NK-92 (cell line): ENCODE measurements around the gene ACKR3.

Experiments used
- DNase-seq: peaks from one replicate; lab custom pipeline; 2025; ENCODE audit not compliant: unreplicated experiment; lab: John Stamatoyannopoulos, UW

Gene ACKR3

GRCh38 chr2:236549165-236549564 lies 20.5 kb upstream of the ACKR3 start:
- DNase-seq = no peak

GRCh38 chr2:236550290-236550689 lies 19.3 kb upstream of the ACKR3 start:
- no peak for DNase-seq

- DNase-seq = no peak
Observed at GRCh38 chr2:236550701-236551465, 18.7 kb upstream of the ACKR3 start.

GRCh38 chr2:236551471-236552211 lies 18.0 kb upstream of the ACKR3 start:
- no peak for DNase-seq

GRCh38 chr2:236552212-236552542 lies 17.4 kb upstream of the ACKR3 start:
- no peak for DNase-seq

GRCh38 chr2:236552581-236553363 lies 16.9 kb upstream of the ACKR3 start:
- no peak for DNase-seq

GRCh38 chr2:236553522-236553921 lies 16.1 kb upstream of the ACKR3 start:
- DNase-seq = no peak

GRCh38 chr2:236554629-236555282 lies 14.9 kb upstream of the ACKR3 start:
- no peak for DNase-seq

- DNase-seq = no peak
Observed at GRCh38 chr2:236555481-236555880, 14.1 kb upstream of the ACKR3 start.

GRCh38 chr2:236557306-236558030 lies 12.2 kb upstream of the ACKR3 start:
- DNase-seq = no peak

GRCh38 chr2:236558036-236558435 lies 11.6 kb upstream of the ACKR3 start:
- DNase-seq = no peak

GRCh38 chr2:236558993-236559978 lies 10.3 kb upstream of the ACKR3 start:
- no peak for DNase-seq

- no peak for DNase-seq
Observed at GRCh38 chr2:236561874-236562273, 7.8 kb upstream of the ACKR3 start.

- no peak for DNase-seq
Observed at GRCh38 chr2:236562434-236562833, 7.2 kb upstream of the ACKR3 start.

- DNase-seq = no peak
Observed at GRCh38 chr2:236563953-236564352, 5.7 kb upstream of the ACKR3 start.

GRCh38 chr2:236565212-236565611 lies 4.4 kb upstream of the ACKR3 start:
- no peak for DNase-seq

- DNase-seq = no peak
Observed at GRCh38 chr2:236565879-236566402, 3.7 kb upstream of the ACKR3 start.

GRCh38 chr2:236566596-236566995 lies 3.0 kb upstream of the ACKR3 start:
- DNase-seq = no peak
